AG09319 (cell line): ENCODE measurements around the gene RANGAP1.
A peak's percentile ranks its signal among the peaks of the same experiment; 100 is the strongest.

ENCODE experiments used
- DNase-seq: peaks from one replicate; pipeline ENCODE4 v3.0.0-alpha.2; 2010; ENCODE audit warnings: low read depth; ENCODE audit errors: extremely low read depth
- CTCF ChIP-seq: IDR thresholded peaks from 2 replicates; pipeline ENCODE4 v1.5.1; 2011; ENCODE audit warnings: low read depth, mild to moderate bottlenecking, inconsistent platforms, low read length, moderate library complexity

The RANGAP1 gene

GRCh38 chr22:41285820-41286638 lies at the start of gene RANGAP1:
TSS of gene RANGAP1 (minus strand) at chr22:41286187. CDS start at chr22:41281044, 5,143 bp downstream.
- DNase-seq, result peak; percentile 95
- TF ChIP-seq CTCF, result peak; percentile 10

GRCh38 chr22:41334951-41335635 lies 49.1 kb upstream of the RANGAP1 start:
- no peak for DNase-seq
- TF ChIP-seq CTCF, result no peak

- DNase-seq, result no peak
- no peak for TF ChIP-seq CTCF
Observed at GRCh38 chr22:41334215-41334614, 48.2 kb upstream of the RANGAP1 start.

- TF ChIP-seq CTCF, result no peak
- no peak for DNase-seq
Observed at GRCh38 chr22:41333806-41334205, 47.8 kb upstream of the RANGAP1 start.

- no peak for TF ChIP-seq CTCF
- DNase-seq, result no peak
Observed at GRCh38 chr22:41332217-41332939, 46.4 kb upstream of the RANGAP1 start.

GRCh38 chr22:41330169-41330568 lies 44.2 kb upstream of the RANGAP1 start:
- no peak for DNase-seq
- no peak for TF ChIP-seq CTCF
